ENCODE results near the gene PAPPA.

The PAPPA gene

GRCh38 chr9:116403171-116403570 lies 249.6 kb downstream of the PAPPA start:
- Histone ChIP-seq H3K27ac (no peak overlapping the region), H3K4me2 (no peak overlapping the region), H3K9me3 (no peaks in the 10 kb centered on the region), H4K20me1 (no peaks in the 10 kb centered on the region), H3K27me3 (no peaks in the 10 kb centered on the region), H3K4me1 (peaks cover 10% of the 10 kb centered on the region; the same call in 1 of the 2 replicates), H3K4me3 (no peak overlapping the region), H3K36me3 (no peaks in the 10 kb centered on the region), H3K9ac (no peak overlapping the region)
- TF ChIP-seq Cebpa-rat (IDR thresholded peaks at IDR 0.05), result no peak

- no peaks in the 10 kb centered on the region for H3K36me3 ChIP-seq
- H3K4me1 ChIP-seq, result peaks cover 10% of the 10 kb centered on the region; the same call in 1 of the 2 replicates
- H3K9me3 ChIP-seq, result no peaks in the 10 kb centered on the region
- TF ChIP-seq Cebpa-rat (IDR thresholded peaks at IDR 0.05), result no peak
- no peaks in the 10 kb centered on the region for H4K20me1 ChIP-seq
- no peaks in the 10 kb centered on the region for H3K27me3 ChIP-seq
- no peak overlapping the region for H3K27ac ChIP-seq
- no peak overlapping the region for H3K4me3 ChIP-seq
- no peak overlapping the region for H3K4me2 ChIP-seq
- H3K9ac ChIP-seq, result no peak overlapping the region
These were observed 250.6 kb downstream of the PAPPA start for GRCh38 chr9:116404228-116404627.

GRCh38 chr9:116405321-116405720 lies 251.7 kb downstream of the PAPPA start:
- Histone ChIP-seq H3K4me1 (peaks cover 10% of the 10 kb centered on the region; the same call in 1 of the 2 replicates), H3K9ac (no peak overlapping the region), H3K27ac (no peak overlapping the region), H3K36me3 (no peaks in the 10 kb centered on the region), H4K20me1 (no peaks in the 10 kb centered on the region), H3K9me3 (no peaks in the 10 kb centered on the region), H3K27me3 (no peaks in the 10 kb centered on the region), H3K4me2 (no peak overlapping the region), H3K4me3 (no peak overlapping the region)
- no peak for TF ChIP-seq Cebpa-rat (IDR thresholded peaks at IDR 0.05)

- H3K4me2 ChIP-seq, result no peak overlapping the region
- H3K4me3 ChIP-seq, result no peak overlapping the region
- H3K9ac ChIP-seq, result no peak overlapping the region
- no peak for TF ChIP-seq Cebpa-rat (IDR thresholded peaks at IDR 0.05)
- H4K20me1 ChIP-seq, result no peaks in the 10 kb centered on the region
- no peak overlapping the region for H3K27ac ChIP-seq
- H3K9me3 ChIP-seq, result no peaks in the 10 kb centered on the region
- no peaks in the 10 kb centered on the region for H3K36me3 ChIP-seq
- no peaks in the 10 kb centered on the region for H3K27me3 ChIP-seq
- H3K4me1 ChIP-seq, result peaks cover 10% of the 10 kb centered on the region; the same call in 1 of the 2 replicates
These were observed 252.9 kb downstream of the PAPPA start for GRCh38 chr9:116406469-116406868.

- no peaks in the 10 kb centered on the region for H3K36me3 ChIP-seq
- no peak for TF ChIP-seq Cebpa-rat (IDR thresholded peaks at IDR 0.05)
- no peaks in the 10 kb centered on the region for H3K9me3 ChIP-seq
- no peak overlapping the region for H3K4me3 ChIP-seq
- no peak overlapping the region for H3K4me2 ChIP-seq
- H3K9ac ChIP-seq, result no peak overlapping the region
- H3K4me1 ChIP-seq, result peaks cover 8% of the 10 kb centered on the region; the same call in 1 of the 2 replicates
- no peaks in the 10 kb centered on the region for H4K20me1 ChIP-seq
- H3K27me3 ChIP-seq, result no peaks in the 10 kb centered on the region
- H3K27ac ChIP-seq, result no peak overlapping the region
These were observed 255.5 kb downstream of the PAPPA start for GRCh38 chr9:116409129-116409528.

GRCh38 chr9:116409638-116410037 lies 256.0 kb downstream of the PAPPA start:
- H3K4me1 ChIP-seq, result peaks cover 3% of the 10 kb centered on the region; the same call in 1 of the 2 replicates
- H3K4me3 ChIP-seq, result no peak overlapping the region
- H4K20me1 ChIP-seq, result no peaks in the 10 kb centered on the region
- no peak overlapping the region for H3K27ac ChIP-seq
- H3K9ac ChIP-seq, result no peak overlapping the region
- no peaks in the 10 kb centered on the region for H3K9me3 ChIP-seq
- no peak for TF ChIP-seq Cebpa-rat (IDR thresholded peaks at IDR 0.05)
- no peak overlapping the region for H3K4me2 ChIP-seq
- no peaks in the 10 kb centered on the region for H3K36me3 ChIP-seq
- H3K27me3 ChIP-seq, result no peaks in the 10 kb centered on the region

GRCh38 chr9:116411506-116411905 lies 257.9 kb downstream of the PAPPA start:
- Histone ChIP-seq H4K20me1 (no peaks in the 10 kb centered on the region), H3K27me3 (no peaks in the 10 kb centered on the region), H3K36me3 (no peaks in the 10 kb centered on the region), H3K27ac (no peak overlapping the region), H3K9me3 (no peaks in the 10 kb centered on the region), H3K4me1 (no peaks in the 10 kb centered on the region), H3K9ac (no peak overlapping the region), H3K4me3 (no peak overlapping the region), H3K4me2 (no peak overlapping the region)
- no peak for TF ChIP-seq Cebpa-rat (IDR thresholded peaks at IDR 0.05)

GRCh38 chr9:116414374-116414773 lies 260.8 kb downstream of the PAPPA start:
- H3K27ac ChIP-seq, result no peak overlapping the region
- no peak overlapping the region for H3K4me2 ChIP-seq
- H3K9ac ChIP-seq, result no peak overlapping the region
- no peaks in the 10 kb centered on the region for H4K20me1 ChIP-seq
- H3K9me3 ChIP-seq, result no peaks in the 10 kb centered on the region
- H3K36me3 ChIP-seq, result no peaks in the 10 kb centered on the region
- no peaks in the 10 kb centered on the region for H3K27me3 ChIP-seq
- no peaks in the 10 kb centered on the region for H3K4me1 ChIP-seq
- H3K4me3 ChIP-seq, result no peak overlapping the region
- TF ChIP-seq Cebpa-rat (IDR thresholded peaks at IDR 0.05), result no peak

- no peak overlapping the region for H3K27ac ChIP-seq
- no peak overlapping the region for H3K9ac ChIP-seq
- H4K20me1 ChIP-seq, result no peaks in the 10 kb centered on the region
- H3K9me3 ChIP-seq, result no peaks in the 10 kb centered on the region
- no peak overlapping the region for H3K4me2 ChIP-seq
- no peak for TF ChIP-seq Cebpa-rat (IDR thresholded peaks at IDR 0.05)
- H3K36me3 ChIP-seq, result no peaks in the 10 kb centered on the region
- H3K4me3 ChIP-seq, result no peak overlapping the region
- no peaks in the 10 kb centered on the region for H3K4me1 ChIP-seq
- H3K27me3 ChIP-seq, result no peaks in the 10 kb centered on the region
These were observed 262.8 kb downstream of the PAPPA start for GRCh38 chr9:116416421-116416820.

- H4K20me1 ChIP-seq, result no peaks in the 10 kb centered on the region
- no peaks in the 10 kb centered on the region for H3K36me3 ChIP-seq
- H3K9ac ChIP-seq, result no peak overlapping the region
- H3K4me1 ChIP-seq, result no peaks in the 10 kb centered on the region
- no peak for TF ChIP-seq Cebpa-rat (IDR thresholded peaks at IDR 0.05)
- H3K27ac ChIP-seq, result no peak overlapping the region
- H3K9me3 ChIP-seq, result no peaks in the 10 kb centered on the region
- H3K4me2 ChIP-seq, result no peak overlapping the region
- H3K27me3 ChIP-seq, result no peaks in the 10 kb centered on the region
- H3K4me3 ChIP-seq, result no peak overlapping the region
These were observed 263.9 kb downstream of the PAPPA start for GRCh38 chr9:116417464-116417863.

- no peak overlapping the region for H3K4me2 ChIP-seq
- H3K4me3 ChIP-seq, result no peak overlapping the region
- H4K20me1 ChIP-seq, result no peaks in the 10 kb centered on the region
- H3K27me3 ChIP-seq, result no peaks in the 10 kb centered on the region
- H3K9ac ChIP-seq, result no peak overlapping the region
- no peaks in the 10 kb centered on the region for H3K9me3 ChIP-seq
- no peaks in the 10 kb centered on the region for H3K4me1 ChIP-seq
- TF ChIP-seq Cebpa-rat (IDR thresholded peaks at IDR 0.05), result no peak
- no peak overlapping the region for H3K27ac ChIP-seq
- H3K36me3 ChIP-seq, result no peaks in the 10 kb centered on the region
These were observed 265.6 kb downstream of the PAPPA start for GRCh38 chr9:116419181-116419580.

Measured in BLaER1 (cell line).